ENCODE measurements around the gene RAPGEF4. TPM values are rescaled to one million over a fixed set of nuclear protein-coding genes. Genes with fewer than 3 reads are reported as not detected.

The RAPGEF4 gene
- total RNA-seq, 1 experiment from 2014 or later: not detected

DNA sequence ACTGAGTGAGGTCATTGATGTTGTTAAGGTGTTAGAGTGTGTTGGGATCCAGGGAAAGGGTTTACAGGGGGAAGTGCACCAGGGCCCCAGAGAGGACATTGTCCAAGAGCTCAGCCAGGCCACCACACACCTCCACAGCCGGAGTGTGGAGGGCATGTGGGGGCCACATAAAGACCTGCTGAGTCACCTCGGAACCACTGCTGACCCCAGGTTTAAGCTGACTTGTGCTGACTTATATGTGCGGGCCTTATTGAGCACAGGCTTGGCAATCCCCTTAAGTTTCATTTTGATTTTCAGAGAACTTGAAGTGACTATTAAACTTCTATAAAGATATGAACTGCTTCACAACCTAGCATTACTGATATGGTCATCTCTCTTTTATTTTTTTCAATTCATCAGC lies 173.8 kb downstream of the RAPGEF4 start:
- ChIA-PET CTCF (interaction anchor here (1.3 kb wide), 2 partner anchors 22 to 96 kb away, joined by 5 to 6 read pairs; no protein-coding TSS in a partner anchor), POLR2A (no interaction called here)
- intact Hi-C loops (cut with micrococcal nuclease): no loop called here
- DNase-seq (ENCODE audit: unreplicated experiment): no peak
- H3K27me3 Mint-ChIP-seq (ENCODE audit: insufficient read depth, unreplicated experiment): no peaks in the 10 kb centered on the region
- TF ChIP-seq, protein P1, sequence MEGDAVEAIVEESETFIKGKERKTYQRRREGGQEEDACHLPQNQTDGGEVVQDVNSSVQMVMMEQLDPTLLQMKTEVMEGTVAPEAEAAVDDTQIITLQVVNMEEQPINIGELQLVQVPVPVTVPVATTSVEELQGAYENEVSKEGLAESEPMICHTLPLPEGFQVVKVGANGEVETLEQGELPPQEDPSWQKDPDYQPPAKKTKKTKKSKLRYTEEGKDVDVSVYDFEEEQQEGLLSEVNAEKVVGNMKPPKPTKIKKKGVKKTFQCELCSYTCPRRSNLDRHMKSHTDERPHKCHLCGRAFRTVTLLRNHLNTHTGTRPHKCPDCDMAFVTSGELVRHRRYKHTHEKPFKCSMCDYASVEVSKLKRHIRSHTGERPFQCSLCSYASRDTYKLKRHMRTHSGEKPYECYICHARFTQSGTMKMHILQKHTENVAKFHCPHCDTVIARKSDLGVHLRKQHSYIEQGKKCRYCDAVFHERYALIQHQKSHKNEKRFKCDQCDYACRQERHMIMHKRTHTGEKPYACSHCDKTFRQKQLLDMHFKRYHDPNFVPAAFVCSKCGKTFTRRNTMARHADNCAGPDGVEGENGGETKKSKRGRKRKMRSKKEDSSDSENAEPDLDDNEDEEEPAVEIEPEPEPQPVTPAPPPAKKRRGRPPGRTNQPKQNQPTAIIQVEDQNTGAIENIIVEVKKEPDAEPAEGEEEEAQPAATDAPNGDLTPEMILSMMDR (IDR thresholded peaks at IDR 0.05; ENCODE audit: unreplicated experiment): no peak
- no TSS peak for BruUV-seq (replicated peaks)
- no peak overlapping the region for H3K27ac Mint-ChIP-seq (ENCODE audit: low read depth, unreplicated experiment)
- no peaks in the 10 kb centered on the region for H3K9me3 Mint-ChIP-seq (ENCODE audit: unreplicated experiment)
- no peaks in the 10 kb centered on the region for H3K4me1 Mint-ChIP-seq (ENCODE audit: insufficient read depth, unreplicated experiment)
- no peaks in the 10 kb centered on the region for H3K36me3 Mint-ChIP-seq (ENCODE audit: insufficient read depth, unreplicated experiment)
- H3K4me3 Mint-ChIP-seq (ENCODE audit: unreplicated experiment): no peak overlapping the region

DNA sequence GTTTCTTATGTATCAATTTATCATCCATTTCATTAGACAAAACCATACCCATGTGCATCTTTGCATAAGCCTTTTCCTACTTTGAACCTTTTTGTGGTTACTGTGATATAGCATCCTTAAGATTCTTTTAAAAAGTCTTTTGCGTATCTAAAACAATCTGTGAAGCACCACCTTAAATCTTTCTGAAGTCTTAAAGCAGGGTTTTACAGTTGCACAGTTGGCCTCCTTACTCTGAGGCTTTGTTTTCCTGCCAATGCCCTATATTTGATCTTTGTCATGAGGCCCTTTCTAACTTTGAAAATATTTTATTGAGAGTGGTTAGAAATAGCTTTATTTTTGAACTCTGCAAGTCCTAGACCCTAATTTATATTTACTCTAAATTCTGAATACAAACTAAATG lies 176.6 kb downstream of the RAPGEF4 start:
- DNase-seq (ENCODE audit: unreplicated experiment): no peak
- H3K9me3 Mint-ChIP-seq (ENCODE audit: unreplicated experiment): no peaks in the 10 kb centered on the region
- no peaks in the 10 kb centered on the region for H3K36me3 Mint-ChIP-seq (ENCODE audit: insufficient read depth, unreplicated experiment)
- no peaks in the 10 kb centered on the region for H3K4me1 Mint-ChIP-seq (ENCODE audit: insufficient read depth, unreplicated experiment)
- intact Hi-C loops (cut with micrococcal nuclease): no loop called here
- ChIA-PET POLR2A (interaction anchor here (0.6 kb wide), 1 partner anchor 13 kb away, joined by 3 read pairs; no protein-coding TSS in a partner anchor), CTCF (interaction anchor here (0.6 to 3.1 kb wide), 3 partner anchors 11 to 101 kb away, joined by 3 to 9 read pairs (median 3); no protein-coding TSS in a partner anchor)
- H3K27me3 Mint-ChIP-seq (ENCODE audit: insufficient read depth, unreplicated experiment): no peaks in the 10 kb centered on the region
- no peak overlapping the region for H3K4me3 Mint-ChIP-seq (ENCODE audit: unreplicated experiment)
- TF ChIP-seq, protein P1 (IDR thresholded peaks at IDR 0.05; ENCODE audit: unreplicated experiment): no peak
- BruUV-seq (replicated peaks): no TSS peak
- H3K27ac Mint-ChIP-seq (ENCODE audit: low read depth, unreplicated experiment): no peak overlapping the region

- TF ChIP-seq, protein P1 (IDR thresholded peaks at IDR 0.05; ENCODE audit: unreplicated experiment): no peak
- Mint-ChIP-seq H3K9me3 (ENCODE audit: unreplicated experiment) (no peaks in the 10 kb centered on the region), H3K4me3 (ENCODE audit: unreplicated experiment) (no peak overlapping the region), H3K27me3 (ENCODE audit: insufficient read depth, unreplicated experiment) (peaks cover 6% of the 10 kb centered on the region), H3K27ac (ENCODE audit: low read depth, unreplicated experiment) (no peak overlapping the region), H3K36me3 (ENCODE audit: insufficient read depth, unreplicated experiment) (no peaks in the 10 kb centered on the region), H3K4me1 (ENCODE audit: insufficient read depth, unreplicated experiment) (no peaks in the 10 kb centered on the region)
- intact Hi-C loops (cut with micrococcal nuclease): no loop called here
- ChIA-PET CTCF (interaction anchor here (0.7 to 1.0 kb wide), 3 partner anchors 18 to 108 kb away, joined by 3 read pairs; no protein-coding TSS in a partner anchor), POLR2A (no interaction called here)
- no peak for DNase-seq (ENCODE audit: unreplicated experiment)
- BruUV-seq (replicated peaks): no TSS peak
Measured at GRCh38 chr2:172914341-172915008, 178.8 kb downstream of the RAPGEF4 start.

- TF ChIP-seq, protein P1 (IDR thresholded peaks at IDR 0.05; ENCODE audit: unreplicated experiment): no peak
- Mint-ChIP-seq H3K4me1 (ENCODE audit: insufficient read depth, unreplicated experiment) (no peaks in the 10 kb centered on the region), H3K36me3 (ENCODE audit: insufficient read depth, unreplicated experiment) (no peaks in the 10 kb centered on the region), H3K27me3 (ENCODE audit: insufficient read depth, unreplicated experiment) (peaks cover 11% of the 10 kb centered on the region), H3K27ac (ENCODE audit: low read depth, unreplicated experiment) (no peak overlapping the region), H3K4me3 (ENCODE audit: unreplicated experiment) (no peak overlapping the region), H3K9me3 (ENCODE audit: unreplicated experiment) (no peaks in the 10 kb centered on the region)
- intact Hi-C loops (cut with micrococcal nuclease): no loop called here
- POLR2A ChIA-PET: interaction anchor here (1.3 kb wide), 1 partner anchor 14 kb away, joined by 4 read pairs; no protein-coding TSS in a partner anchor
- DNase-seq (ENCODE audit: unreplicated experiment): no peak
- CTCF ChIA-PET: interaction anchor here (0.6 to 1.9 kb wide), 3 partner anchors 12 to 104 kb away, joined by 3 to 14 read pairs (median 3); no protein-coding TSS in a partner anchor
- no TSS peak for BruUV-seq (replicated peaks)
Measured at GRCh38 chr2:172917716-172918115, 182.1 kb downstream of the RAPGEF4 start.

Data from MCF 10A (cell line).